ENCODE results near the gene ESRRA. TPM values are rescaled to one million over a fixed set of nuclear protein-coding genes. Genes with fewer than 3 reads are reported as not detected.

The ESRRA gene
- total and polyA plus RNA-seq, 9 donors: 2.3 to 17.4 (median 11.9) TPM

GRCh38 chr11:64275031-64275800 lies 30.1 kb upstream of the ESRRA start:
- TF ChIP-seq CTCF (IDR thresholded peaks at IDR 0.05) (no peak), EP300 (IDR thresholded peaks at IDR 0.05) (no peak), POLR2A (IDR thresholded peaks at IDR 0.05) (no peak)
- 82 to 91% (median 89%) methylated on average over 15 of the region's 15 CpGs for WGBS, 3 donors
- Histone ChIP-seq H3K4me3 (no peak overlapping the region), H3K27me3 (no peaks in the 10 kb centered on the region), H3K27ac (no peak overlapping the region), H3K9me3 (no peaks in the 10 kb centered on the region), H3K4me1 (ENCODE audit: insufficient read depth) (no peaks in the 10 kb centered on the region), H3K36me3 (no peaks in the 10 kb centered on the region)
- DNase-seq: peak in 1 of 5 donors; percentile 29
- intact Hi-C loops (cut with DNase I): no loop called here

DNA sequence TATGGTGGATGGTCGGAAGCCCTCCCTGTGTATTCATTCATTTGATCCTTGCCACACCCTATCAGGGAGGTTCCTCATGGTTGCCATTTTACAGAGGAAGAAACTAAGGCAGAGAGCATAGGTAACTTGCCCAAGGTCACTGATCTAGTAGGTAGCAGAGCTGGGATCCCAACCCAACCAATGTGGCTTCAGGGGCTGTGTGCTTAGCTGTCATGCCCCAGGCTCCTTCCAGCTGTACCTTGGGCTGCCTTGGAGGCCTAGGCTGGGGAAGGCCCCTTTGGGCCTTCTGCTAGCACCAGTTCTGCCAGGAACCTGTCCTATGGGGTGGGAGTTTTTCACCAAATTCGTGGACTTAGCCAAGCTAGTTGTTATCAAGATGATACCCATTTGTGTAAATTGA lies 29.5 kb upstream of the ESRRA start:
- Histone ChIP-seq H3K36me3 (no peaks in the 10 kb centered on the region), H3K27me3 (no peaks in the 10 kb centered on the region), H3K4me3 (no peak overlapping the region), H3K27ac (no peak overlapping the region), H3K4me1 (ENCODE audit: insufficient read depth) (no peaks in the 10 kb centered on the region), H3K9me3 (no peaks in the 10 kb centered on the region)
- no peak for DNase-seq
- 60 to 84% (median 65%) methylated on average over 2 of the region's 2 CpGs for WGBS, 3 donors
- intact Hi-C loops (cut with DNase I): no loop called here
- no peak for TF ChIP-seq EP300 (IDR thresholded peaks at IDR 0.05)
- TF ChIP-seq POLR2A (IDR thresholded peaks at IDR 0.05): no peak
- no peak for TF ChIP-seq CTCF (IDR thresholded peaks at IDR 0.05)

DNA sequence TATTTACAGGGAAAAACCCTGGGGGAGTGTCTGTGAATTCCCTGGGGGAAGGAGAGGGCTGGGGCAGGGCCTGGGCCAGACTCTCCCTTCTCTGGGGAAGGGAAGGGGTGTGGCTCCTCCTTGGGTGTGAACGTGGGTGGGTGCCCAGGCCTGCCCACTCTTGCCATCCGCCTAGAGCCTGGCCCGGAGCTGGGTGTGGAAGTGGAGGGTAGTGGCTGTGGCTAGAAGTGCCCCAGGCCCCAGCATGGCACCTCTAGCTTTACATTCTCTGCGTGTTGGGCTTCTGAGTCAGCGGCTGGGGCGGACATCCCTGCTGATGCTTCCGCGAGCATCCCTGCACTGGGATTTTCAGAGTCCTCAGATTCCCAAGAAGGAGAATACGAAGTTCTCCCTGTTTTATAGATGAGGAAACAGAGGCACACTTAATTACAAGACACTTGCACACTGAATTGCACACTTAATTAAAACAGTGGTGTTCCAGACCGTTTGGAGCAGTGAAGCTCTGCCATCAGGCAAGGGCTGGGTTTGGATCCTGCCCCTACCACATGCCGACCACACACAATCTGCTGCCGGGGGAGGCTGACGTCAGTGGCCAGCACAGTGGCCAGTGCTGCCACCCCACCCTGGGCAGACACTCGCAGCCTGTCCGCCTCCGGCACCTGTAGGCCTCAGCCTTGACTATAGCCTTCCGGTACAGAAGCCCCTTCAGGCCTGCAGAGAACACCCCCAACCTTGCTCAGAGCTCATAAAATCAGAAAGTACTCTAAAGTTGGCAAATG lies 28.5 kb upstream of the ESRRA start:
- DNase-seq: peak in 1 of 5 donors; percentile 27
- H3K9me3 ChIP-seq: no peaks in the 10 kb centered on the region
- 77 to 85% (median 84%) methylated on average over 17 of the region's 17 CpGs for WGBS, 3 donors
- no peak overlapping the region for H3K27ac ChIP-seq
- H3K4me3 ChIP-seq: no peak overlapping the region
- intact Hi-C loops (cut with DNase I): no loop called here
- TF ChIP-seq POLR2A (IDR thresholded peaks at IDR 0.05): no peak
- no peak for TF ChIP-seq EP300 (IDR thresholded peaks at IDR 0.05)
- TF ChIP-seq CTCF (IDR thresholded peaks at IDR 0.05): no peak
- no peaks in the 10 kb centered on the region for H3K36me3 ChIP-seq
- no peaks in the 10 kb centered on the region for H3K4me1 ChIP-seq (ENCODE audit: insufficient read depth)
- no peaks in the 10 kb centered on the region for H3K27me3 ChIP-seq

DNA sequence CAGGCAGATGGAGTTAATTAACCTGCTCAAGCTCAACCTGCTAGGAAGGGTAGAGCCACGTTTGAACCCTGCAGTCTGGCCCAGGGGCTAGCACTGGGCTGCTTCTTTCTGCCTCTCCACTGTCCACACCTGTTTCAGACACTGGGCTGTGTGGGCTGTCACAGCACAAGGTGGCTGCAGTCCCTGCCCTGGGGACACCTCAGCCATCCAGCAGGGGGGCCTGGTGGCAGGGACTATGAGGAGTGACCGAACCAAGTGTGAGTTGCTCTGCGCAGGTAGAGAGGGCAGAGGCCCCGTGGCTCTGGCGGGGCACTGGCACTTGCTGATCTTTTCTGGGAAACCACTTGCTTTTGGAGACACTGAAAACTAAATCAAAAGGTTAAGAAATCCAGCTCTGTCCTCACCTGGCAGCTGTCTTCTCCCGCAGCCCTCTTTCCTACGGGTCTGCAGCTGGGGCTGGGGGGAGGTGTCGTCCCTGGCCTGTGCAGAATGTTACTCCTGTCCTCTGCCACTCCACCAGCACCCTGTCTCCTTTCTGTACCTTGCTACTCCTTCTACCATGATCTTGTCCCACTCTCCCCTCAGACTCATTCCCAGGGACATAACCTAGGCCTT lies 26.6 kb upstream of the ESRRA start:
- WGBS, 3 donors: 74 to 79% (median 78%) methylated on average over 8 of the region's 8 CpGs
- TF ChIP-seq POLR2A (IDR thresholded peaks at IDR 0.05) (no peak), EP300 (IDR thresholded peaks at IDR 0.05) (no peak), CTCF (IDR thresholded peaks at IDR 0.05) (no peak)
- peak in 1 of 5 donors; percentile 20 for DNase-seq
- Histone ChIP-seq H3K27me3 (no peaks in the 10 kb centered on the region), H3K9me3 (no peaks in the 10 kb centered on the region), H3K4me1 (ENCODE audit: insufficient read depth) (peaks cover 5% of the 10 kb centered on the region), H3K27ac (peak overlapping the region in 1 of 2 donors; percentile 6), H3K36me3 (no peaks in the 10 kb centered on the region), H3K4me3 (no peak overlapping the region)
- intact Hi-C loops (cut with DNase I): no loop called here
